HG03064 (cell line): Measurements from ENCODE around the gene SUGP2.

Experiments used
- ATAC-seq: cut with Tn5 transposase; IDR thresholded peaks from one replicate; pipeline ENCODE4 v1.9.1; 2021; ENCODE audit warnings: low read depth; ENCODE audit not compliant: unreplicated experiment

The SUGP2 gene

DNA sequence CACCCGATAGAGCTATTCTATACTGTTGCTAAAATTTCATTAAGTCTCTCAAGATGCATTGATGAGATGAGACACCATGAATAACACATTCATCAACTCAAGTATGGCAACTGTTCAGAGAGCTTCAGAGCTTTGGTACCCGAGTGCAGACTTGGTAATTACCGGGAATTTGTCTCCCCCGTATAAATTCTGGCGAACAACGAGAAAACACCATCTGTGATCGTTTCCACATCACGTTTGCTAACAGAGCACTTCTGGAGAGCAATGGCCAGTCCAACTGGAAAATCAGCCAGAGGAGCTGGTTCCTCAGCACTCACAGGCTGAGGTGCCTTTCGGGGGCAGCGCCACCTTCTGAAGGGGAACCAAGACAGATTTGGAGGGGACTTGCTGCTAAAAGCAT is 40.2 kb downstream of the SUGP2 start:
- no peak for ATAC-seq

DNA sequence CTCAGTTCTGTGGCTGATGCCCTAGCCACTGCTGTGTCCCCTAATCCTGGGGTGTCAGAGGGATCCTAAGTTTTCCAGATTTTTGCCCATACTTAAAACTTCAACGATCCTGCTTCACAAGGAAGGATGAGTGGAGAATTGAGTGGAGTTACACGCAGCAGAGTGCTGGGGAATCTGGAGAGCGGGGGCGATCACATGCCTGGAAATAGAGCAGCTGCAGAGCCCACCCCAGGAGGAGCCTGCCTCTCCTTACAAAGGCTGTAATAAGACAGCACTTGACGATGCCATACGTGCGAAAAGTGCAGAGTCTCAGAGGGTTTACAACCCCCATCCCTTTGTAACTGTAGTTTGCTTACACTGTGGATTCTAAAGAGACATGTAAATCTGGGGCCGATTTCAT is 40.6 kb downstream of the SUGP2 start:
- no peak for ATAC-seq

DNA sequence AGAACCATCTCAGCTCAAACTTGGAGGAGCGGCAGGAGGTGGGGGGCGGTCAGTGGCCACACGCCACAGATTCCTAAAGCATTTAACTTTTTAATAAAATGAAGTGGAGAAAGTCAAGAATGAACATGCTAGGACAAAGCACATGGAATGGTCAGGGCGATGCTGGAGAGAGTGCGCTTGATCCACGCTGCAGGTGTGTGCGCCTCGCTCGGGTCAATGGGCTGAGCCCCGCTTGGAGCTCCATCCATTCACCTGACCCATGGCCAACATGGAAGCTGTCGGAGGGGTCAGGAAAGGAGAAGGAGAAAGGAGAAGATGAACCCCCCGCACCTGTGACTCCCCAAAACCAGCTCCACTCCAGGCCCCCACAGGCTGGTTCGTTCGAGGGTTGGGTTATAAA is 41.8 kb downstream of the SUGP2 start:
- no peak for ATAC-seq

DNA sequence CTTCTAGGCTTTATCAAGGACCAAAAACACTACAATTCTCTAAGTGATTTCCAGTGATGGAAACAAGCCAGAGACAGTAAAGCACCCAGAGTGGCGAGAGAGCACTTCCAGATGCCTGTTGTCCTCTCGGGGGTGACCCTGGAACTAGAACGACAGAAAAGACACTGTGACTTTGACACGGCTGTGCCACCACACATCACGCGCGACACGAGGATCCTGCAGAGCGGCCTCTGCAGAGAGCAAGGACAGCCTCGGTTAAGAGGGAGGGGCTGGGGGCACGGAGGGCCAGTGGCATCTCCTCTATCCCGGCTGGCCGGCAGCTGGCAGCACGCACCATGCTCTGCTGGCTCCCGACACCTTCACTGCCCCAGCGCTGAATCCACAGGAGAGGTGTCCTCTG is 42.3 kb downstream of the SUGP2 start:
- no peak for ATAC-seq

DNA sequence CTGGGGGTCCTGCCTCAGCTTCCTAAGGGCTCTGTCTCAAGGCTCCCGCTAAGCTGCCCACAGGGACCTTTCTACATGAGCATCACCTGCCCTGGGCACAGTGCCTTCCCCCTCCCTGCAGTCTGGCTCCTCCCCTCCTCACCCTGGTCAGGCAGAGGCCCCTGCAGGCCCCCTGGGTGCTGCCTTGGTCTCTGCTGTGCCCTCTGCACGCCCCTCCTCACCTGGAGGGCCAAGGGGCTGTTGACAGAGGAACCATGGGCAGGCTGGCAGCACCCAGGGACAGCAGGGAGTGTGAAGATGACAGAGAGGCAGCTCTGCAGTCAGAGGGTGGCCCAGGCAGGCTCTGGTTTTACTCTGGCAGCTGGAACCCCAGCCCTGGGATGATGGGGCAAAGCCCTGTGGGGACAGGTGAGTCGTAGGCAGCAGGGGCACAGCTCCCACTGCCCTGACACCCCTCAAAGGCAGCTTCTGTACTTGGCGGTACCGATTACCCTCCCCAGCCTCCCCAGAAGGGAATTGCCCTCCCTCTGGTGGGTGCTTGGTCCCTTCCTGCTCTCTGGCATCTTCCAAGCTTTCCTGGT is 43.1 kb downstream of the SUGP2 start:
- ATAC-seq: no peak

DNA sequence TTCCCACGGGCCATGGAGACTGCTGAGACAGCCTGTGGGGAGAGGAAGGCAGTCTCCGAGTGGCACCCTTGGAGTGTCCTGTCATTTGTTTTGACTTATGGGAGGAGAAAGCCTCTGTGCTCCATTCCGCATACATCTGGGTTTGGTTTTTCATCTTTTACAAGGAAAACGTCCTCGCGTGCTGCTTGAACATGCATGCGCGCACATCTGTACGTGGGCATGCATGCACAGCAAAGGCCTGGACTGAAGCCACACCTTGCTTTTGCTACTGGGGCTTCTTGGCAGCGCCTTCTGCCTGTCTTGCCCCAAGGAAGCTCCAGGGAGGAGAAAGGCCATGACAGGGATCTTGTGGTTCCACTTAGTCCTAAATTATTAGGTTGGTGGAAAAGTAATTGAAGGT is 44.0 kb downstream of the SUGP2 start:
- ATAC-seq: no peak

DNA sequence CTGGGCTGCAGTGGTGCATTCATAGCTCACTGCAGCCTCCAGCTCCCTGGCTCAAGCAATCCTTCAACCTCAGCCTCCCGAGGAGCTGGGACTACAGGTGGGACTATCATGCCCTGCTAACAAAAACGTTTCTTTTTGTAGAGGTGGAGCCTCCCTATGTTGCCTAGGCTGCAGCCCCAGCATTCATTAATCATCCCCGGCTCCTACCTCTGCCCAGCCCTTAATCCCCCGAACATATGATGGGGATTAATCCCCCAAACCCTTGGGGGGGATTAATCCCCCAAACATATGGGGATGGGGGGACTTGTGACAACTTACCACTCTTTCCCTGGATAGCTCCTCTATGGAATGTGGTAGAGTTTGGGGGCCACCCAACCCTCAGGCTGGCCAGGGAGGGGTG is 45.9 kb downstream of the SUGP2 start:
- ATAC-seq: no peak

DNA sequence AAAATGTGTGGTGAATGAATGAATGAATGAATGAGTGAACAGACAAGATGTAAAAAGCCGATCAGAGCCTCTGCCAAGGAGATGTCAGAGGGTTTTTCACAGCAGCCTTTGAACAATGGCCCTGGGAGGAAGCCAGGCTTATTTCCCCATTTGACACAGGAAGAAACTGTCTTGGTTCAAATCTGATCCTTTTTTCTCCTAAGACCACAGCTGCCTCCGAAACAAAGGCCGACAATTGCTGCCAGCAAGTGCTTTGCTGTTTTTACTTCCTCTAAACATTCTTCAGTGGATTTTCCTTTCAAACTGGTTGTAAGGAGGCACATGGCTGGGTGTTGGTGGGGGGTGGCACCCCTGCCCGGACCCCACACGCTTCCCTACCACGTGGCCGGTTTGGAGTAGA is 48.1 kb downstream of the SUGP2 start:
- ATAC-seq: no peak

DNA sequence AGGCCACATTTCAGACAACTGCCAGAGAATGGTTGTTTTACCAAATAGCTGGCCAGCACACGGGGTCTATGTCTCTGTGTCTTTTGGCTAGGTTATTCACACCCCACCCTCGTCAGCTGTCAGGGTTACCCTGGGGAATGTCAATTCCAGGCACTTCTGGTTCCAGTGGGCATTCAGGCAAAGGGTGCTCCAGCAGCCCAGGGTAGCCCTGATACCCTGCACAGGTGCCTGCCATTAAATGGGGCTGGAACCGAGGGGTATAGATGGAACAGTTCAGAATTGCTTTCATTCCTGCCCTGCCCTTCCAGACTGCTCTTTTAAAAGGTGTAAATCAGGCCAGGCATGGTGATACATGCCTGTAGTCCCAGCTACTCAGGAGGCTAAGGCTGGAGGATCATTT is 49.1 kb downstream of the SUGP2 start:
- no peak for ATAC-seq

DNA sequence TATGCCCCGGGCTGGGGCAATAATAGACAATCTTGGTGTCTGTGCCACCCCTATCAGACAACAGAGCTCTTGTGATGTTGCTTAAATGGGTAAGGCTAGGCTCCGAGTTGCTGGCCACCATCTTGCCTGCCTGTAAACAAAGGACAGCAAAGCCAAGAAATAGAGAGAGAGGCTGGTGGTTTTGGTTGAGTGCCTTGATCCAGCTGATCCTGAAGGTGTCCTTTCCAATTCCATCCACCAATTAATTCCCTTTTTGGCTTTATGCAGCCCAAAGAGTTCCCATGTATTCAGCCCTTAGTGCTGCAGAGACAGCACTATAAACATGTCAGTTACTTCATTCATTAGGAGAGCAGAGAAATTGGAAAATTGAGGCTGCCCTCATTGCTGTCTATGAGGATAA is 50.6 kb downstream of the SUGP2 start:
- no peak for ATAC-seq

DNA sequence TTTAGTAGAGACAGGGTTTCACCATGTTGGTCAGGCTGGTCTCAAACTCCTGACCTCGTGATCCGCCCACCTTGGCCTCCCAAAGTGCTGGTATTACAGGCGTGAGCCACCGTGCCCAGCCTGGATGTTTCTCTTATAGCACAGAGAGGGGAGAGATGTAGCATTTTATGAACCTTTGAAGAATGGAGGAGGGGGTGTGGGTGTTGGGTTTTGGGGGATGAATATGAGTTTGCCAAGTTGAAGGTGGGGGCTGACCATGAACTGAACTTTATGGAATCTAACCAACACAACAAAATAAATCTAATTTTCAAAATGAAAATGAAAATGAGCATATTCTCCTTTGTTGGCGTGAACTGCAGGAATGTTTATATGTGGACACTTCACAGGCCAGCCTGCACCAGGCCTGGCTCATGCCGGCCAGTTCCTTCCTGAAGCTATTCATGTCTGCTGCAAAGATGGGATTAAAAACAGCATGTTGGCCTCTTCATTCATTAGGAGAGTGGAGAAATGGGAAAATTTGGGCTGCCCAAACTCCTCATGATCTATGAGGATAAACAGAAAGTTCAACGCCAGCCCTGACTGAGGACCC is 52.8 kb downstream of the SUGP2 start:
- no peak for ATAC-seq

DNA sequence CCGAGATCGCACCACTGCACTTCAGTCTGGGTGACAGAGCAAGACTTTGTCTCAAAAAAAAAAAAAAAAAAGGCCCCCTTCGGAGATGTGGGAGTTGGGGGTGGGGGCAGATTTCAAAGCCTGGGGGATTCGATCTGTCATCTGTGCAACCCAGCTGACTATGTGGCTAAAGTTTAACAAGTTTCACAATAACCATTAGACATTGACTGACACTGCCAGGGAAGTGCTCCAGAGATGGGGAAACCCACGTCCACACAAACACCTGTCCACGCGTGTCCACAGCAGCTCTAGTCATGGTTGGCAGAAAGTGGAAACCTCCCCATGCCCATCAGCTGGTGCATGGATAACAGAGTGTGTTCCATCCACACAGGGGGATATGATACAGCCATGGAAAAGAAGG is 54.7 kb downstream of the SUGP2 start:
- no peak for ATAC-seq

DNA sequence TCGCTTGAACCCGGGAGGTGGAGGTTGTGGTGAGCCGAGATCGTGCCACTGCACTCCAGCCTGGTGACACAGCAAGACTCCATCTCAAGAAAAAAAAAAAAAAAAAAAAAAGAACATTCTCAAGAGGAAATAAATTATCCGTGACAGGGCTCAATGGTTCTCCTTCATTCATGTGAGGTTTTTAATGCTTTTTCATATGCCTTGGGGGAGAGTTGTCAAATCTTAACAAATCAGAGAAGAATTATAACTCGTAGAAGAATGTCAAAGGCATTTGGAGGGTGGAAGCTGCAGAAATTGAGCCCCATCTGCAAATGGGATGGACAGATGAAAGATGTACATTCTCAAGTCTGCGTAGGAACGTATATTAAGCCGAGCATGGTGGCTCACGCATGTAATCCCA is 57.4 kb downstream of the SUGP2 start:
- ATAC-seq: no peak

DNA sequence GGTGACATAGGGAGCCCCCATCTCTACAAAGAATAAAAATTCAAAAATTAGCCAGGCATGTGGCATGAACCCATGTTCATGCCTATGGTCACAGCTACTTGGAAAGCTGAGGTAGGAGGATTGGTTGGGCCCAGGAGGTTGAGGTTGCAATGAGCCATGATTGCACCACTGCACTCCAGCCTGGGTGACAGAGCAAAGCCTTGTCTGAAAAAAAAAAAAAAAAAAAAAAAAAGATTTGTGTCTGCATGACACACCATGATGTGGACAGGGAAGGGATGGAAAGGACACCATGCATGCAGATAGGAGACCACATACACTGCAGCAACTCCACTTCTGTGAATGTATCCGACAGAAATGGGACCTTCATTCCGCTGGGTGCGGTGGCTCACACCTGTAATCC is 58.3 kb downstream of the SUGP2 start:
- ATAC-seq: no peak

DNA sequence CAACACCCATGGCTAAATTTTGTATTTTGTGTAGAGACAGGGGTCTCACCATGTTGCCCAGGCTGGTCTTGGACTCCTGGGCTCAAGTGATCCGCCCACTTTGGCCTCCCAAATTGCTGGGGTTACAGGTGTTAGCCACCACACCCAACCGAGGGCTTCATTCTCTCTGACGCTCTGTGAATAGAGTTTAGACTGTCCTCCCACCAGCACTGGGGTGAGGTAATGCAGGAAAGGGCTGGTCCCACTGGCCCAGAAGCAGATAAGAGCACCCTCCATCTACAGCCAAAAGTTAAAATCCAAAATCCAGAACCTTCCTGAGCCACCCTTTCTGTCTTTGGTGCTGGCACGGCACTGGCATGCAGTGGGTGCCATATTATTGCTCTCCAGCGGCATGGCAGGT is 60.5 kb downstream of the SUGP2 start:
- no peak for ATAC-seq

DNA sequence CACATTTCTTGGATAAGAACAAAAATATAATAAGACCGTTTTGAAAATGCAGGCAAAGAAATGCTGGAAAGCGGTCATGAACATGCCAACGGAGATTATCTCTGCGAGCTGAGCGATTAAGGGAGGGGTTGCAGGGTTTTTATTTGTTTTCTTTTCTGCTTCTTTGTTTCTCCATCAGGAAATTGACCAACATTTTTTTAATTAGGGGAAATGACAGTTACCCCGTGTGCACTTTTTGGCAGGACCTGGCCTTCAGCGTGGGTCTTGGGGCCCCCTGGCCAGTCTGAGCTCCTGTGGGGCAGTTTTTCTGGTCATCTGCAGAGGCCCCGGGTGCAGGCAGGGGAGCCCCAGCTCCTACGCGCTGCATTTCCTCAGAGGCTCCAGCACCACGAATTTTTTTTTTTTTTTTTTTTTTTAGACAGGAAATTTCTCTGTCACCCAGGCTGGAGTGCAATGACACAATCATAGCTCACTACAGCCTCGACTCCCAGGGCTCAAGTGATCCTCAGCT is 61.0 kb downstream of the SUGP2 start:
- ATAC-seq: no peak

DNA sequence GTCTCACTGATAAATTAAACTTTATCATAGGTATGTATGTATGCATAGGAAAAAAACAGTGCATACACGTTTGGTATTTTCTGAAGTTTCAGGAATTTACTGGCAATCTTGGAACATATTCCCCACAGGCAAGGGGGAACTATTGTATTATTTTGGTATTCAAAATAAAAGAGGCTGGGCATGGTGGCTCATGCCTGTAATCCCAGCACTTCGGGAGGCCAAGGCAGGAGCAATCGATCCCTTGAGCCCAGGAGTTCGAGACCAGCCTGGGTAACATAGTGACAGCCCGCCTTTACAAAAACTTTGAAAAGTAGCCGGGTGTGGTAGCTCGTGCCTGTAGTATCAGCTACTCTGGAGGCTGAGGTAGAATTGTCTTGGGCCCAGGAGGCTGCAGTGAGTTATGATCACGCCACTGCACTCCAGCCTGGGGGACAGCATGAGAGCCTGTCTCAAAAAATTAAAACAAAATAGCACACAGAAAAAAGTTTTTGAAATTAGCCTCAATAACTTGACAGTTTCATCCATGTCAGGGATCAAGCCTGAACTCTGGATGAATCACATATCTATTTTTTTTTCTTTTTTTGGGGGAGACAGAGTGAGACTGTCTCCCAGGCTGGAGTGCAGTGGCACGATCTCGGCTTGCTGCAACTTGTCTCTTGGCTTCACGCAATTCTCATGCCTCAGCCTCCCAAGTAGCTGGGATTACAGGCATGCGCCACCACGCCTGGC is 63.2 kb downstream of the SUGP2 start:
- no peak for ATAC-seq

DNA sequence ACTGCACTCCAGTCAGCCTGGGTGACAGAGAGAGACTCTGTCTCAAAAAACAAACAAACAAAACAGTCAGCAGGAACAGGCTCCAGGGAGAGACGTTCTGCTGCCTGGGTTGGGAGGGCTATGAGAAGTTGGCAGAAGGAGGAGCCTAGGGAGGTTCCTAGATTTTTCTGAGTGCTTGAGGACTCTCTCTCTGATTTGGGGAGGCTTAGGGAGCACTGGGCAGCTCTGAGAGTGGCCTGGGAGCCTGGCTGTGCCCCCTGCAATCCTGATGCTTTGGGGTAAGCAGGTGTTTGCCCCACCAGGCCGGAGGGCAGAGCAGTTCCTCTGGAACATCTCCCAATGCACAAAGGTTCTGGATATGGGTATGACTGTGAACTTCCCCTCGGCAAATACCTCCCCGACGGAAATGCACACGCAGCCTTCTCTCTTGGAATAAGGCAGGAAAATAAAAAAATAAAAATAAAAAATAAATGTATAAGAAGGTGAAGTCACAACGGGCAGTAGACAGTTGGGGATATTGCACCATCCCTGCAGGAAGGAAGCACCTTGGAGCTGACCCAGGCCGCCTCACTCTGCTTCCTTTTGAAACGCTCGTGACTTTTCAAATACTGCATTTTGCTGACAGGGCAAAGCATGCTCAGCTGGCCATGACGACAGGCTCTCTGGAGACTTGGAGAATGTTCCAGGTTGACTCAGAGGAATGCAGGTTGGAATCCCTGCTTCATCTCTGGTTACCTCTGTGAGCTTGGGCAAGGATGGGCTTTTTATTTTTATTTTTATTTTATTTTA is 65.8 kb downstream of the SUGP2 start:
- ATAC-seq: no peak

DNA sequence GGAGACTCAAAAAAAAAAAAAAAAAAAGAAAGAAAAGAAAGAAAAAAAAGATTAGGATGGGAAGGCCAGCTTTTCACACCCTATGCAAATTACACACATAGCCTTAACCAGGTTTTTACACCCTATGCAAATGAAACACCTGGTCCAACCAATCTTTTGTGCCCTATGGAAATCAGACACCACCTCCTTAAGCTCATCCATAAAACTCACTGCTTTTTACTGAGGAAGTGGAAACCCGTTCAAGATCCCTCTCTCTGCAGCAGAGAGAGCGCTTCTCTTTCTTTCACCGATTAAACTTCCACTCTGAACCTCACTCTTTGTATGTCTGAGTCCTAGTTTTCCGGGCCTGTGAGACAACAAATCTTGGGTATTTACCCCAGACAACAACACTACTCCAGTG is 67.0 kb downstream of the SUGP2 start:
- ATAC-seq: no peak

DNA sequence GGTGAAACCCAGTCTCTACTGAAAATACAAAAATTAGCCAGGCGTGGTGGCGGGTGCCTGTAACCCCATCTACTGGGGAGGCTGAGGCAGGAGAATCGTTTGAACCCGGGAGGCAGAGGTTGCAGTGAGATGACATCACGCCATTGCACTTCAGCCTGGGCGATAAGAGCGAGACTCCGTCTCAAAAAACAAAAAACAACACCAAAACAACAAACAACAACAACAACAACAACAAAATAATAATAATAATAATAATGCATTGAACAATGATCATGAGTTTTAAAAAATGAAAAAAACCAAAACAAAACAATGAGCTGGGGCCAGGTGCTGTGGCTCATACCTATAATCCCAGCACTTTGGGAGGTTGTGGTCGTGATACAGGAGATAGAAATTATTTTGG is 69.2 kb downstream of the SUGP2 start:
- ATAC-seq: no peak
